CD4-positive, alpha-beta T cell treated with Interferon gamma for 1 hour (primary cell): ENCODE measurements around the gene OS9.

Experiments
- DNase-seq: peaks from one replicate; pipeline ENCODE4 v3.0.0-alpha.2; 2020

Gene OS9

GRCh38 chr12:57754411-57755193 lies 60.7 kb downstream of the OS9 start, which contains the start of gene MARCHF9:
Gene MARCHF9, plus strand, starts transcription at chr12:57755103. Its CDS starts 426 bp downstream, at chr12:57755529.
- DNase-seq, result peak; percentile 91

- DNase-seq, result no peak
Measured at GRCh38 chr12:57755194-57755453, 61.2 kb downstream of the OS9 start.

GRCh38 chr12:57755454-57756372 lies 61.8 kb downstream of the OS9 start:
- peak; percentile 38 for DNase-seq

GRCh38 chr12:57756406-57757341 lies 62.7 kb downstream of the OS9 start:
- peak; percentile 64 for DNase-seq

GRCh38 chr12:57757771-57758170 lies 63.8 kb downstream of the OS9 start:
- no peak for DNase-seq

- no peak for DNase-seq
Measured at GRCh38 chr12:57758552-57759359, 64.8 kb downstream of the OS9 start.

GRCh38 chr12:57759360-57759980 lies 65.5 kb downstream of the OS9 start:
- DNase-seq, result peak; percentile 47

GRCh38 chr12:57760347-57760982 lies 66.5 kb downstream of the OS9 start:
- DNase-seq, result no peak

- DNase-seq, result no peak
Measured at GRCh38 chr12:57761391-57761998, 67.6 kb downstream of the OS9 start.

- no peak for DNase-seq
Measured at GRCh38 chr12:57762463-57762862, 68.5 kb downstream of the OS9 start.

- DNase-seq, result no peak
Measured at GRCh38 chr12:57763881-57764661, 70.1 kb downstream of the OS9 start.

- no peak for DNase-seq
Measured at GRCh38 chr12:57764662-57765002, 70.7 kb downstream of the OS9 start.

GRCh38 chr12:57765003-57765697 lies 71.2 kb downstream of the OS9 start:
- peak; percentile 31 for DNase-seq

- DNase-seq, result no peak
Measured at GRCh38 chr12:57765698-57766463, 71.9 kb downstream of the OS9 start.

- DNase-seq, result no peak
Measured at GRCh38 chr12:57766464-57767304, 72.8 kb downstream of the OS9 start, which contains the start of gene CYP27B1. Gene CYP27B1, minus strand, starts transcription at chr12:57767078. Its CDS starts 37 bp downstream, at chr12:57767041.

- no peak for DNase-seq
Measured at GRCh38 chr12:57767305-57767698, 73.4 kb downstream of the OS9 start.

GRCh38 chr12:57767876-57768275 lies 73.9 kb downstream of the OS9 start:
- no peak for DNase-seq
